K562 (cell line): ENCODE measurements around the gene MED13L. TPM values are rescaled to one million over a fixed set of nuclear protein-coding genes. Genes with fewer than 3 reads are reported as not detected.

Experiments
- ATAC-seq: fragments of 200-7000 bp; cut with Tn5 transposase; 3 replicates; pipeline ENCODE4 v1.9.1; 2020; ENCODE audit warnings: moderate library complexity
- BruUV-seq: library from RNA; stranded (reverse); fragments of 400-500 nt; replicated peaks from 2 replicates; lab custom pipeline; 2021; lab: Mats Ljungman, UMichigan
- CTCF ChIA-PET: fragments of 300-600 bp; formaldehyde crosslinking; extraction: SDS; loops from one replicate; lab custom pipeline; 2021; ENCODE audit warnings: low intra/inter-chr PET ratio; lab: Yijun Ruan, JAX
- POLR2A ChIA-PET: fragments of 300-600, 350-650 bp; sonication (Branson Sonifier 250); formaldehyde crosslinking; extraction: SDS; loops from one replicate; lab custom pipeline; 2021; ENCODE audit warnings: antibody characterized with exemption, inconsistent platforms; lab: Yijun Ruan, JAX
- DNase-seq, 4 experiments: peaks; one replicate each; pipeline versions ENCODE4 v3.0.0 to v3.0.0-alpha.2; 2011 to 2018; ENCODE audit warnings: low spot score in 3 of 4, mixed read lengths in 3 of 4; ENCODE audit errors: extremely low read depth in 1 of 4
- FAIRE-seq: peaks from 2 replicates; lab custom pipeline; 2011; peaks lifted over from hg19 to GRCh38; lab: Jason Lieb, UNC
- H2AFZ ChIP-seq: 2 replicates; pipeline ENCODE4 v1.6.0; 2011; ENCODE audit warnings: low read depth, low read length, control low read depth, inconsistent platforms
- H3K27ac ChIP-seq: fragments of 200-600 bp; 3 replicates; pipeline ENCODE4 v1.8.0; 2011; ENCODE audit warnings: low read depth, mild to moderate bottlenecking, control low read depth, inconsistent platforms, low read length, moderate library complexity, mixed read lengths; ENCODE audit errors: extremely low read depth
- H3K27me3 ChIP-seq, 2 experiments: fragments of 300-600 bp in 1 of 2; 2 replicates in 1 of 2; 3 replicates in 1 of 2; pipeline versions ENCODE4 v1.6.0 to v1.8.0; 2011; ENCODE audit warnings: inconsistent platforms in 2 of 2, low read length in 2 of 2, mild to moderate bottlenecking in 1 of 2, mixed read lengths in 1 of 2, moderate library complexity in 1 of 2; ENCODE audit not compliant: control insufficient read depth in 2 of 2, insufficient read depth in 2 of 2
- H3K36me3 ChIP-seq: fragments of 300-600 bp; 3 replicates; pipeline ENCODE4 v1.8.0; 2011; ENCODE audit warnings: mild to moderate bottlenecking, low read length, inconsistent platforms; ENCODE audit not compliant: control insufficient read depth, insufficient read depth
- H3K4me1 ChIP-seq, 2 experiments: fragments of 200-600 bp in 1 of 2; replicated peaks in 1 of 2; 2 replicates in 1 of 2; 3 replicates in 1 of 2; pipeline versions ENCODE4 v1.5.1 to v1.8.0; 2011; ENCODE audit warnings: inconsistent platforms in 2 of 2, low read length in 2 of 2, mild to moderate bottlenecking in 1 of 2, mixed read lengths in 1 of 2, moderate library complexity in 1 of 2; ENCODE audit not compliant: control insufficient read depth in 2 of 2, insufficient read depth in 2 of 2
- H3K4me2 ChIP-seq: 2 replicates; pipeline ENCODE4 v1.6.1; 2011; ENCODE audit warnings: low read length, control low read depth, inconsistent platforms, mixed read lengths; ENCODE audit not compliant: insufficient read depth
- H3K4me3 ChIP-seq: fragments of 200-600 bp; sonication (generic), shearing (Covaris generic); 2 replicates; pipeline ENCODE4 v1.5.1; 2016; ENCODE audit warnings: control low read depth, inconsistent platforms
- H3K79me2 ChIP-seq: fragments of 200-600 bp; 3 replicates; pipeline ENCODE4 v1.8.0; 2011; ENCODE audit warnings: low read length, inconsistent platforms; ENCODE audit not compliant: control insufficient read depth, insufficient read depth
- H3K9ac ChIP-seq, 2 experiments: 2 replicates each; pipeline versions ENCODE4 v1.6.0 to v1.6.1; 2011; ENCODE audit warnings: low read depth in 2 of 2, low read length in 2 of 2, control low read depth in 1 of 2, inconsistent platforms in 1 of 2, mild to moderate bottlenecking in 1 of 2, mixed read lengths in 1 of 2; ENCODE audit not compliant: insufficient read depth in 1 of 2
- H3K9me1 ChIP-seq: one replicate; pipeline ENCODE4 v1.6.0; 2011; ENCODE audit warnings: inconsistent platforms, mild to moderate bottlenecking, low read length, moderate library complexity; ENCODE audit not compliant: control insufficient read depth, insufficient read depth
- H3K9me3 ChIP-seq: replicated peaks from 2 replicates; pipeline ENCODE4 v1.5.1; 2011; ENCODE audit warnings: low read depth, low read length, inconsistent platforms; ENCODE audit not compliant: control insufficient read depth, insufficient read depth
- H4K20me1 ChIP-seq: replicated peaks from 2 replicates; pipeline ENCODE4 v1.6.1; 2011; ENCODE audit warnings: low read length, inconsistent platforms, mixed read lengths; ENCODE audit not compliant: control insufficient read depth, insufficient read depth
- CAMTA2 ChIP-seq: fragments of 250-450 bp; sonication (Bioruptor Pico); conservative IDR thresholded peaks from 2 replicates; pipeline ENCODE4 v1.5.1; 2022
- HDAC1 ChIP-seq, 2 experiments: fragments of 450-650 bp; IDR thresholded peaks; 2 replicates each; pipeline ENCODE4 v1.6.1; 2016 to 2017; ENCODE audit warnings: inconsistent platforms in 1 of 2, mild to moderate bottlenecking in 1 of 2, moderate library complexity in 1 of 2
- HDGF ChIP-seq: fragments of 450-650 bp; IDR thresholded peaks from 2 replicates; pipeline ENCODE4 v1.6.1; 2016
- RBM34 ChIP-seq: fragments of 200-400 bp; formaldehyde crosslinking; IDR thresholded peaks from 2 replicates; pipeline ENCODE4 v1.6.1; 2018; ENCODE audit warnings: low read length, borderline replicate concordance; ENCODE audit not compliant: insufficient read depth
- TFAM ChIP-seq: fragments of 250-450 bp; sonication (Bioruptor Pico); conservative IDR thresholded peaks from 2 replicates; pipeline ENCODE4 v1.5.0; 2021; ENCODE audit warnings: mild to moderate bottlenecking, moderate library complexity
- WGBS: fragments of 100-300 bp; shearing (Covaris generic); methylation state at CpG from one replicate; pipeline ENCODE4 v1.1.6; 2016; ENCODE audit warnings: low coverage, mixed read lengths; ENCODE audit not compliant: insufficient coverage; ENCODE audit errors: missing lambda C conversion rate; 5-methylcytosine and 5-hydroxymethylcytosine counted together
- in situ Hi-C: fragments of 300-500 bp; cut with MboI; formaldehyde crosslinking; loops from 4 replicates; pipeline ENCODE4 v1.15.0; 2018; ENCODE audit warnings: inconsistent platforms, mixed read lengths
- intact Hi-C: fragments of 100-400 bp; cut with micrococcal nuclease; formaldehyde crosslinking; loops from 2 replicates; pipeline ENCODE4 v1.14.2; 2022
- polyA plus RNA-seq, 8 experiments: library from polyadenylated mRNA; depleted of rRNA in 4 of 8; stranded (reverse) in 5 of 8; unstranded in 3 of 8; fragments of >200 nt; fragmentation: Nextera tagmentation in 2 of 8; fragmentation: Illumina TruSeq in 1 of 8; extraction: Ambion mirVana in 2 of 8; extraction: Trizol in 1 of 8; gene quantifications; 2 replicates each; pipeline versions ENCODE4 v1.2.1 to v1.2.3, GENCODE V29; 2011 to 2014; ENCODE audit warnings: inconsistent platforms in 1 of 8, missing spikeins in 1 of 8
- total RNA-seq, 7 experiments: library from RNA; depleted of rRNA in 6 of 7; stranded (reverse); fragments of >200 nt in 6 of 7; fragmentation: Illumina TruSeq in 2 of 7; extraction: Trizol in 2 of 7; gene quantifications; 2 replicates each; pipeline versions ENCODE4 v1.2.1 to v1.2.3, GENCODE V29; 2011 to 2021; ENCODE audit warnings: low replicate concordance in 1 of 7
- TF ChIP-seq, protein P1 (sequence below): fragments of 250-450 bp; sonication (Bioruptor Pico); IDR thresholded peaks from 2 replicates; pipeline ENCODE4 v1.5.0; 2020; ENCODE audit warnings: mild to moderate bottlenecking, borderline replicate concordance
- TF ChIP-seq, protein P2 (sequence below), 3 experiments: IDR thresholded peaks in 2 of 3; conservative IDR thresholded peaks in 1 of 3; 2 replicates each; pipeline ENCODE4 v1.5.1; 2011 to 2012; ENCODE audit warnings: low read length in 3 of 3, mild to moderate bottlenecking in 3 of 3, control low read depth in 2 of 3, improper control_type of control experiment in 1 of 3, inconsistent platforms in 1 of 3, low read depth in 1 of 3, mixed read lengths in 1 of 3, moderate library complexity in 1 of 3; ENCODE audit not compliant: insufficient read depth in 2 of 3
- TF ChIP-seq, protein P3 (sequence below): sonication (generic); formaldehyde crosslinking; IDR thresholded peaks from 2 replicates; pipeline ENCODE4 v1.8.1; 2023; ENCODE audit warnings: mild to moderate bottlenecking, missing genetic modification reagents
- TF ChIP-seq, protein P4 (sequence below): fragments of 250-450 bp; sonication (Bioruptor Pico); IDR thresholded peaks from 2 replicates; pipeline ENCODE4 v1.4.0; 2020; ENCODE audit warnings: mild to moderate bottlenecking, moderate library complexity

The MED13L gene
- total and polyA plus RNA-seq, 9 of the 15 experiments (the other 6 are each of a cell fraction or from before 2014, with no cell fraction given) = 13.4 to 90.3 (median 36.9) TPM

DNA sequence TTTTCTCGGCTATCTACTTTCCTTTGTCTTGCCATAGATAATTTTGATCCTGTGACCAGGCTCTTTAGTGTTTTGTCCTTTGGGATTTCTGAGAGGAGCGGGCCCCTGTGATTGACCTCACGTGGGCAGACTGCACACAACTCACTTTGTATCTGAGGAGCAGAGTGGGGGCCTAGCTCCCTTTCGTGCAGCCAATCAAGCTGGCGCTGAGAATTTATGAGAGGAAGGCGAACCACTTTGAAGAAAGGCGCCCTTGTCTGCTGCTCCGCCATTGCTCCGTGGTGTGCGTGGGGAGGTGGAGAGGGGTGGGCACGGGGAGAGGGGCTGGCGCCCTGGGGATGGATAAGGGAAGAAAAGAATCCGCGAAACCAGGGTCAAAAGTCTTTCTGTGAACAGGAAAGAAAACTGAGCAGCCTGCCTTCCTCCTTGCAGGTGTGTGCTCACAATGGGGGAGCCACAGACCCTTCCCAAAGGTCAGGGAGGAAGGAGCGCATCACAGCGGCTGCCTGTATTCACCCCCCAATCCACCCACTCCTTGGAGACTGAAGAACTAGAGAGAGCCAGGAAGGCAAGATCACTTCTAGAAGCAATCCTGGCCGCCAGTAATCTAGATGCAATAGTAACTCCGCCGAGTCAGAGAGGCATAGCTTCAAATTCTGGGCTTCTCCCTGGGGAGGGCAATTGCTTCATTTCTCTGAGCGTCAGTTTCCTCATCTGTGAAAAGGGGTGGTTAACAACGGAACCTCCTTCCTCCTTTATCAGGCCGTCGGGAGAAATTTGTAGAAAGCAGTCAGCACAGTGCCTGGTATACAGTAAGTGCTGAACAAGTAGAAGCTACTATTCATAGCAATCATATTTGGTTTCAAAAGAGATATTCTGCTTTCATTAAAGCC, 24.9 kb upstream of the MED13L start:
- Histone ChIP-seq H3K9ac (no peak overlapping the region; a peak in 1 of 4 replicates), H4K20me1 (no peaks in the 10 kb centered on the region), H3K9me1 (no peaks in the 10 kb centered on the region), H3K4me2 (no peak overlapping the region), H3K4me1 (peaks cover 4 to 7% of the 10 kb centered on the region in 2 experiments; a peak in 2 of 5 replicates), H3K79me2 (no peaks in the 10 kb centered on the region), H3K9me3 (no peaks in the 10 kb centered on the region), H3K36me3 (no peaks in the 10 kb centered on the region), H3K4me3 (no peak overlapping the region), H3K27me3 (no peaks in the 10 kb centered on the region), H2AFZ (peak overlapping the region; percentile 56), H3K27ac (no peak overlapping the region)
- POLR2A ChIA-PET = interaction anchor here (0.5 to 1.8 kb wide), 6 partner anchors 10 to 270 kb away, joined by 3 to 9 read pairs (median 4); partner anchors contain the start of gene MAP1LC3B2
- in situ Hi-C loops = no loop called here
- peak; percentile 40 for ATAC-seq
- CTCF ChIA-PET = no interaction called here
- FAIRE-seq = peak; percentile 49
- intact Hi-C loops = no loop called here
- BruUV-seq = no TSS peak
- no peak for DNase-seq
- WGBS = 58% methylated on average over 15 of the region's 23 CpGs
- TF ChIP-seq CAMTA2 (CRISPR knock-in tag) (no peak), TFAM (CRISPR knock-in tag) (no peak), RBM34 (no peak), HDGF (no peak), HDAC1 (IDR thresholded peaks at IDR 0.05) (no peak)
- TF ChIP-seq, protein P1, sequence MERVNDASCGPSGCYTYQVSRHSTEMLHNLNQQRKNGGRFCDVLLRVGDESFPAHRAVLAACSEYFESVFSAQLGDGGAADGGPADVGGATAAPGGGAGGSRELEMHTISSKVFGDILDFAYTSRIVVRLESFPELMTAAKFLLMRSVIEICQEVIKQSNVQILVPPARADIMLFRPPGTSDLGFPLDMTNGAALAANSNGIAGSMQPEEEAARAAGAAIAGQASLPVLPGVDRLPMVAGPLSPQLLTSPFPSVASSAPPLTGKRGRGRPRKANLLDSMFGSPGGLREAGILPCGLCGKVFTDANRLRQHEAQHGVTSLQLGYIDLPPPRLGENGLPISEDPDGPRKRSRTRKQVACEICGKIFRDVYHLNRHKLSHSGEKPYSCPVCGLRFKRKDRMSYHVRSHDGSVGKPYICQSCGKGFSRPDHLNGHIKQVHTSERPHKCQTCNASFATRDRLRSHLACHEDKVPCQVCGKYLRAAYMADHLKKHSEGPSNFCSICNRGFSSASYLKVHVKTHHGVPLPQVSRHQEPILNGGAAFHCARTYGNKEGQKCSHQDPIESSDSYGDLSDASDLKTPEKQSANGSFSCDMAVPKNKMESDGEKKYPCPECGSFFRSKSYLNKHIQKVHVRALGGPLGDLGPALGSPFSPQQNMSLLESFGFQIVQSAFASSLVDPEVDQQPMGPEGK (CRISPR knock-in tag) = no peak
- TF ChIP-seq, protein P2, sequence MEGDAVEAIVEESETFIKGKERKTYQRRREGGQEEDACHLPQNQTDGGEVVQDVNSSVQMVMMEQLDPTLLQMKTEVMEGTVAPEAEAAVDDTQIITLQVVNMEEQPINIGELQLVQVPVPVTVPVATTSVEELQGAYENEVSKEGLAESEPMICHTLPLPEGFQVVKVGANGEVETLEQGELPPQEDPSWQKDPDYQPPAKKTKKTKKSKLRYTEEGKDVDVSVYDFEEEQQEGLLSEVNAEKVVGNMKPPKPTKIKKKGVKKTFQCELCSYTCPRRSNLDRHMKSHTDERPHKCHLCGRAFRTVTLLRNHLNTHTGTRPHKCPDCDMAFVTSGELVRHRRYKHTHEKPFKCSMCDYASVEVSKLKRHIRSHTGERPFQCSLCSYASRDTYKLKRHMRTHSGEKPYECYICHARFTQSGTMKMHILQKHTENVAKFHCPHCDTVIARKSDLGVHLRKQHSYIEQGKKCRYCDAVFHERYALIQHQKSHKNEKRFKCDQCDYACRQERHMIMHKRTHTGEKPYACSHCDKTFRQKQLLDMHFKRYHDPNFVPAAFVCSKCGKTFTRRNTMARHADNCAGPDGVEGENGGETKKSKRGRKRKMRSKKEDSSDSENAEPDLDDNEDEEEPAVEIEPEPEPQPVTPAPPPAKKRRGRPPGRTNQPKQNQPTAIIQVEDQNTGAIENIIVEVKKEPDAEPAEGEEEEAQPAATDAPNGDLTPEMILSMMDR (IDR thresholded peaks at IDR 0.05 in 2 of 3, conservative IDR thresholded peaks at IDR 0.05 in 1 of 3; ENCODE audit: insufficient read depth in 2 of 3, low read depth in 1 of 3, low read length in 3 of 3) = no peak
- TF ChIP-seq, protein P3, sequence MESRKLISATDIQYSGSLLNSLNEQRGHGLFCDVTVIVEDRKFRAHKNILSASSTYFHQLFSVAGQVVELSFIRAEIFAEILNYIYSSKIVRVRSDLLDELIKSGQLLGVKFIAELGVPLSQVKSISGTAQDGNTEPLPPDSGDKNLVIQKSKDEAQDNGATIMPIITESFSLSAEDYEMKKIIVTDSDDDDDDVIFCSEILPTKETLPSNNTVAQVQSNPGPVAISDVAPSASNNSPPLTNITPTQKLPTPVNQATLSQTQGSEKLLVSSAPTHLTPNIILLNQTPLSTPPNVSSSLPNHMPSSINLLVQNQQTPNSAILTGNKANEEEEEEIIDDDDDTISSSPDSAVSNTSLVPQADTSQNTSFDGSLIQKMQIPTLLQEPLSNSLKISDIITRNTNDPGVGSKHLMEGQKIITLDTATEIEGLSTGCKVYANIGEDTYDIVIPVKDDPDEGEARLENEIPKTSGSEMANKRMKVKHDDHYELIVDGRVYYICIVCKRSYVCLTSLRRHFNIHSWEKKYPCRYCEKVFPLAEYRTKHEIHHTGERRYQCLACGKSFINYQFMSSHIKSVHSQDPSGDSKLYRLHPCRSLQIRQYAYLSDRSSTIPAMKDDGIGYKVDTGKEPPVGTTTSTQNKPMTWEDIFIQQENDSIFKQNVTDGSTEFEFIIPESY (CRISPR knock-in tag) = peak; percentile 37; the same call in 1 of the 2 replicates
- TF ChIP-seq, protein P4, sequence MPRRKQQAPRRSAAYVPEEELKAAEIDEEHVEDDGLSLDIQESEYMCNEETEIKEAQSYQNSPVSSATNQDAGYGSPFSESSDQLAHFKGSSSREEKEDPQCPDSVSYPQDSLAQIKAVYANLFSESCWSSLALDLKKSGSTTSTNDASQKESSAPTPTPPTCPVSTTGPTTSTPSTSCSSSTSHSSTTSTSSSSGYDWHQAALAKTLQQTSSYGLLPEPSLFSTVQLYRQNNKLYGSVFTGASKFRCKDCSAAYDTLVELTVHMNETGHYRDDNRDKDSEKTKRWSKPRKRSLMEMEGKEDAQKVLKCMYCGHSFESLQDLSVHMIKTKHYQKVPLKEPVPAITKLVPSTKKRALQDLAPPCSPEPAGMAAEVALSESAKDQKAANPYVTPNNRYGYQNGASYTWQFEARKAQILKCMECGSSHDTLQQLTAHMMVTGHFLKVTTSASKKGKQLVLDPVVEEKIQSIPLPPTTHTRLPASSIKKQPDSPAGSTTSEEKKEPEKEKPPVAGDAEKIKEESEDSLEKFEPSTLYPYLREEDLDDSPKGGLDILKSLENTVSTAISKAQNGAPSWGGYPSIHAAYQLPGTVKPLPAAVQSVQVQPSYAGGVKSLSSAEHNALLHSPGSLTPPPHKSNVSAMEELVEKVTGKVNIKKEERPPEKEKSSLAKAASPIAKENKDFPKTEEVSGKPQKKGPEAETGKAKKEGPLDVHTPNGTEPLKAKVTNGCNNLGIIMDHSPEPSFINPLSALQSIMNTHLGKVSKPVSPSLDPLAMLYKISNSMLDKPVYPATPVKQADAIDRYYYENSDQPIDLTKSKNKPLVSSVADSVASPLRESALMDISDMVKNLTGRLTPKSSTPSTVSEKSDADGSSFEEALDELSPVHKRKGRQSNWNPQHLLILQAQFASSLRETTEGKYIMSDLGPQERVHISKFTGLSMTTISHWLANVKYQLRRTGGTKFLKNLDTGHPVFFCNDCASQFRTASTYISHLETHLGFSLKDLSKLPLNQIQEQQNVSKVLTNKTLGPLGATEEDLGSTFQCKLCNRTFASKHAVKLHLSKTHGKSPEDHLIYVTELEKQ (CRISPR knock-in tag) = no peak
